ENCODE measurements around the gene VDAC2. TPM values are rescaled to one million over a fixed set of nuclear protein-coding genes. Genes with fewer than 3 reads are reported as not detected.
"Not testable (repeated sequence)": the region's sequence is repeated elsewhere in the genome, so short reads cannot be mapped to it uniquely, and the experiment has no call there.

The VDAC2 gene
- total RNA-seq, 4 donors from 2014 or later = 57.6 to 119 (median 76.5) TPM

DNA sequence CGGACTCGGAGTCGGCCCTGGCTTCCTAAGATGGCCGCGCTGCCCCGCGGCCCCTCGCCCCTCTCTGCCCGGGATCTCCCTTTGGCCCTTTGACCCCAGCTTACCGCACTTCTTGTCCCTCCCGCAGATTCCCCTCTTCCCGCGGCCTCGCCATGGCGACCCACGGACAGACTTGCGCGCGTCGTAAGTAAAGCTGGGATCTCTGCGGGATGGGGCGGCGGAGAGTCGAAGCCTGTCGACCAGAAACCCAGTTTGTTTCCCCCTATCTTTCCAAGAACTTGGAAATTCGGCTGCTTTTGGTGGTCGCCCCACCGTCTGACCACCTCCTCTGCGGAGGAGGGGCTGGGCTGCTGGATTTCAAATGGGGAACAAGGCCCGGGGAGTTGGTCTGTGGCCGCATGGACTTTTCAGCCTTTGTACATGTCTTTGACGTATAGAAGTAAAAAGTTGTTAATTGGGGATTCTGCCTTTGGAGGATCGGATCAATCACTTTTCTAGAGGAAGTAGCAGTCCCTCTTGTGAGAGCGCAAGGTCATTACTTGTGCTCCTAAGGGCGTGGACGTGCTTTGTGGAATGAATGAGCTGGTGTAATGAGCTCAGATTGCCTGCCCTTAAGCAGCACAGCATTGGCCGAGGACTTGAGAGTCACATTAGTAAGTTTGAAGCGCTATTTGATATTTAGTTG lies 553 bp downstream of the VDAC2 start:
- H3K9me3 ChIP-seq = no peaks in the 10 kb centered on the region
- no peak for DNase-seq
- H3K4me1 ChIP-seq = peaks cover 3 to 13% of the 10 kb centered on the region in 2 donors
- H3K27ac ChIP-seq = peak overlapping the region; percentile 98 to 99
- intact Hi-C loops (cut with DNase I; ENCODE audit: low total_unique reads) = no loop called here
- H3K4me3 ChIP-seq = peak overlapping the region; percentile 91 to 92
- H3K36me3 ChIP-seq = no peaks in the 10 kb centered on the region
- no peaks in the 10 kb centered on the region for H3K27me3 ChIP-seq
- no peak for TF ChIP-seq POLR2A (IDR thresholded peaks at IDR 0.05)
- TF ChIP-seq, protein P1, sequence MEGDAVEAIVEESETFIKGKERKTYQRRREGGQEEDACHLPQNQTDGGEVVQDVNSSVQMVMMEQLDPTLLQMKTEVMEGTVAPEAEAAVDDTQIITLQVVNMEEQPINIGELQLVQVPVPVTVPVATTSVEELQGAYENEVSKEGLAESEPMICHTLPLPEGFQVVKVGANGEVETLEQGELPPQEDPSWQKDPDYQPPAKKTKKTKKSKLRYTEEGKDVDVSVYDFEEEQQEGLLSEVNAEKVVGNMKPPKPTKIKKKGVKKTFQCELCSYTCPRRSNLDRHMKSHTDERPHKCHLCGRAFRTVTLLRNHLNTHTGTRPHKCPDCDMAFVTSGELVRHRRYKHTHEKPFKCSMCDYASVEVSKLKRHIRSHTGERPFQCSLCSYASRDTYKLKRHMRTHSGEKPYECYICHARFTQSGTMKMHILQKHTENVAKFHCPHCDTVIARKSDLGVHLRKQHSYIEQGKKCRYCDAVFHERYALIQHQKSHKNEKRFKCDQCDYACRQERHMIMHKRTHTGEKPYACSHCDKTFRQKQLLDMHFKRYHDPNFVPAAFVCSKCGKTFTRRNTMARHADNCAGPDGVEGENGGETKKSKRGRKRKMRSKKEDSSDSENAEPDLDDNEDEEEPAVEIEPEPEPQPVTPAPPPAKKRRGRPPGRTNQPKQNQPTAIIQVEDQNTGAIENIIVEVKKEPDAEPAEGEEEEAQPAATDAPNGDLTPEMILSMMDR (IDR thresholded peaks at IDR 0.05) = no peak

DNA sequence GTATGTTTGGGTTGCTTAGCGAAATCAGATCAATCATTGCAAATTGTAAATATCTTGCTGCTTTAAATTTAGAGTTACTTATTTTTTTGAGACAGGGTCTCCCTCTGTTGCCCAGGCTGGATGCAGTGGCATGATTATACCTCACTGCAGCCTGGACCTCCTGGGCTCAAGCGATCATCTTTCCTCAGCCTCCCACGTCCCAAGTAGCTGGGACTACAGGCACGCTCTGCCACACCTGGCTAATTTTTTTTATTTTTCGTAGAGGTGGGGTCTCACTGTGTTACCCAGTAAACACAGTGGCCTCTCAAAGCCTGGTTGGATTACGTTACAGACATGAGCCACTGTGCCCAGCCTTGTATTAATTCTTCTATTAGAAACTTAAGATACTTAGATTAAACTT lies 1.7 kb downstream of the VDAC2 start:
- H3K9me3 ChIP-seq = no peaks in the 10 kb centered on the region
- H3K27me3 ChIP-seq = no peaks in the 10 kb centered on the region
- no peak overlapping the region for H3K4me3 ChIP-seq
- H3K4me1 ChIP-seq = peaks cover 7 to 13% of the 10 kb centered on the region in 2 donors
- intact Hi-C loops (cut with DNase I; ENCODE audit: low total_unique reads) = no loop called here
- peak overlapping the region in 1 of 2 donors; percentile 98 for H3K27ac ChIP-seq
- H3K36me3 ChIP-seq = no peaks in the 10 kb centered on the region
- no peak for DNase-seq
- TF ChIP-seq, protein P1 (IDR thresholded peaks at IDR 0.05) = no peak
- no peak for TF ChIP-seq POLR2A (IDR thresholded peaks at IDR 0.05)

DNA sequence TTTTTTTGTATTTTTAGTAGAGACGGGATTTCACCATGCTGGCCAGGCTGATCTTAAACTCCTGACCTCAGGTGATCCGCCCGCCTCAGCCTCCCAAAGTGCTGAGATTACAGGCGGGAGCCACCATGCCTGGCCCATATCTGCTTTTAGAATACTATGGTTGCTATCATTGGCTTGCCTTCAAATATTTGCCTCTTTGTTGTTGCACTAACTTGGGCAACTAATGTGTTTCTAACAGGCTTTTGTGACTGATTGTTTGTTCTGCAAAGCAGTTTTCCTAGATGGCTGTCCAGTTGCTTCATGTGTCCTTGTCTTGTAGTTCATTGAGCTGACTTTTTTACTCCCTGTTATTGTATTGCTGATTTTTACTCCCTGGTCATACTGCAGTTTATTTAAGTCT lies 9.7 kb downstream of the VDAC2 start:
- peaks cover 5 to 6% of the 10 kb centered on the region in 2 donors for H3K4me1 ChIP-seq

DNA sequence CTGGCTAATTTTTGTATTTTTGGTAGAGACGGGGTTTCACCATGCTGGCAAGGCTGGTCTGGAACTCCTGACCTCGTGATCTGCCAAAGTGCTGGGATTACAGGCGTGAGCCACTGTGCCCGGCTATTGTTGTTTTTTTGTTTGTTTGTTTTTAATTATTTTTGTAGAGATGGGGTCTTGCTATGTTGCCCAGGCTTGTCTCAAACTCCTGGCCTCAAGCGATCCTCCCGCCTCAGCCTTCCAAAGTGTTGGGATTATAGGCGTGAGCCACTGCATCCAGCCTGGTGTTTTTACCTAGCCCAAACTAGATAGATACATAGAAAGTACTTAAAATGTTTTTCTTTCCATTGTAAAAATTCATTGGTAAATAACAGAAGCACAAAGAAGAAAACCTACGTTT lies 10.9 kb downstream of the VDAC2 start:
- H3K4me3 ChIP-seq; intact Hi-C loops (cut with DNase I; ENCODE audit: low total_unique reads); DNase-seq; H3K27ac ChIP-seq; H3K9me3 ChIP-seq; H3K4me1 ChIP-seq; H3K27me3 ChIP-seq; H3K36me3 ChIP-seq: not testable (repeated sequence)

More for the DNA sequence above, 9.7 kb downstream of the VDAC2 start:
- Histone ChIP-seq H3K27me3 (no peaks in the 10 kb centered on the region), H3K9me3 (no peaks in the 10 kb centered on the region), H3K4me3 (no peak overlapping the region), H3K36me3 (no peaks in the 10 kb centered on the region), H3K27ac (no peak overlapping the region)
- TF ChIP-seq POLR2A (IDR thresholded peaks at IDR 0.05) = no peak
- TF ChIP-seq, protein P1 (IDR thresholded peaks at IDR 0.05) = no peak
- intact Hi-C loops (cut with DNase I; ENCODE audit: low total_unique reads) = no loop called here
- no peak for DNase-seq

DNA sequence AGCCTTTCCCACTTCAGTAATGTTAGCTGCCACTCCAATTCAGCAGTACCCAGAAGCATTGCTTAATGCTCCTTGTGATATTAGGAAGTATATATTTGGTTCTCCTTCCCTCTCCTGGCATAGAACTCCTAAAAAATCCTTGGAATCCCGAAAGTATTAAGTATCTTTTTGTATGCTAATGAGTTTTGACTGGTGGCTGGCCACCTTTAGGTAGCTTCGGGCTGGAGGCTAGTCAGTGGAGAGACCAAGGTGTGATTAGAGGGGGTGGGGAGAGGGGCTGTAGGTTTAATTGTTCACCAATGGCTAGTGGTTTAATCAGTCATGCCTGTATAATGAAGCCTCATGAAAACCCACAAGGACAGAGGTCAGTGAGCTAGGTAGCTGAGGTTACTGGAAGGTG lies 12.9 kb downstream of the VDAC2 start:
- Histone ChIP-seq H3K27ac (peak overlapping the region; percentile 77 to 94), H3K9me3 (no peaks in the 10 kb centered on the region), H3K4me3 (no peak overlapping the region), H3K27me3 (no peaks in the 10 kb centered on the region), H3K4me1 (peaks cover 6 to 14% of the 10 kb centered on the region in 2 donors), H3K36me3 (no peaks in the 10 kb centered on the region)
- peak in 1 of 2 donors; percentile 0 for DNase-seq
- TF ChIP-seq, protein P1 (IDR thresholded peaks at IDR 0.05) = no peak
- TF ChIP-seq POLR2A (IDR thresholded peaks at IDR 0.05) = no peak
- intact Hi-C loops (cut with DNase I; ENCODE audit: low total_unique reads) = no loop called here
